Activated gamma-delta T cell treated with Interleukin-2 at 50 U/mL for 16 hours (primary cell): ENCODE results near the gene ECT2.
A peak's percentile ranks its signal among the peaks of the same experiment; 100 is the strongest.
"Not testable (repeated sequence)": the region's sequence is repeated elsewhere in the genome, so short reads cannot be mapped to it uniquely, and the experiment has no call there.

ENCODE experiments used
- DNase-seq: peaks from one replicate; pipeline ENCODE4 v3.0.0-alpha.2; 2020

ECT2 gene

GRCh38 chr3:172750368-172751174 is at the start of gene ECT2:
ECT2 (plus strand) TSS chr3:172750726; CDS start chr3:172754531, 3,805 bp downstream.
- DNase-seq: peak; percentile 96

- DNase-seq: no peak
Observed at GRCh38 chr3:172700936-172701455, 49.5 kb upstream of the ECT2 start.

- no peak for DNase-seq
Observed at GRCh38 chr3:172701751-172702150, 48.8 kb upstream of the ECT2 start.

- DNase-seq: no peak
Observed at GRCh38 chr3:172702256-172702655, 48.3 kb upstream of the ECT2 start.

- DNase-seq: not testable (repeated sequence)
Observed at GRCh38 chr3:172702731-172703130, 47.8 kb upstream of the ECT2 start.

GRCh38 chr3:172704001-172704400 is 46.5 kb upstream of the ECT2 start:
- DNase-seq: no peak

- DNase-seq: no peak
Observed at GRCh38 chr3:172705170-172705569, 45.4 kb upstream of the ECT2 start.

GRCh38 chr3:172707030-172707429 is 43.5 kb upstream of the ECT2 start:
- DNase-seq: no peak

- DNase-seq: no peak
Observed at GRCh38 chr3:172707967-172708366, 42.6 kb upstream of the ECT2 start.

GRCh38 chr3:172708921-172709773 is 41.4 kb upstream of the ECT2 start:
- no peak for DNase-seq

GRCh38 chr3:172709774-172710663 is 40.5 kb upstream of the ECT2 start:
- DNase-seq: peak; percentile 4

GRCh38 chr3:172710664-172711453 is 39.7 kb upstream of the ECT2 start, which contains the start of gene NCEH1:
NCEH1 (minus strand) TSS chr3:172711067; CDS start chr3:172710984, 83 bp downstream.
- DNase-seq: peak; percentile 68

GRCh38 chr3:172711454-172711795 is 39.1 kb upstream of the ECT2 start:
- no peak for DNase-seq

GRCh38 chr3:172713316-172713715 is 37.2 kb upstream of the ECT2 start:
- DNase-seq: no peak

- no peak for DNase-seq
Observed at GRCh38 chr3:172716476-172716875, 34.0 kb upstream of the ECT2 start.

GRCh38 chr3:172717493-172718088 is 32.9 kb upstream of the ECT2 start:
- DNase-seq: no peak

- not testable (repeated sequence) for DNase-seq
Observed at GRCh38 chr3:172722536-172723040, 27.9 kb upstream of the ECT2 start.

- DNase-seq: no peak
Observed at GRCh38 chr3:172726380-172726779, 24.1 kb upstream of the ECT2 start.

GRCh38 chr3:172735014-172735413 is 15.5 kb upstream of the ECT2 start:
- no peak for DNase-seq

- DNase-seq: no peak
Observed at GRCh38 chr3:172739462-172739861, 11.1 kb upstream of the ECT2 start.

- DNase-seq: no peak
Observed at GRCh38 chr3:172746475-172746874, 4.1 kb upstream of the ECT2 start.
